ENCODE measurements around the gene PLXNB3.
"Not testable (repeated sequence)": the region's sequence is repeated elsewhere in the genome, so short reads cannot be mapped to it uniquely, and the experiment has no call there.

Gene PLXNB3

GRCh38 chrX:153816831-153817690 lies 53.0 kb downstream of the PLXNB3 start:
- H3K36me3 ChIP-seq (replicated peaks; ENCODE audit: insufficient read depth, low read length): no peaks in the 10 kb centered on the region
- H3K9ac ChIP-seq (ENCODE audit: low read length): no peak overlapping the region
- H3K4me2 ChIP-seq (ENCODE audit: low read depth, low read length): no peak overlapping the region
- H3K4me3 ChIP-seq (ENCODE audit: low read length): no peak overlapping the region
- no peaks in the 10 kb centered on the region for H4K20me1 ChIP-seq (ENCODE audit: insufficient read depth, low read length)
- H2AFZ ChIP-seq (ENCODE audit: low read length): no peak overlapping the region
- DNase-seq: no peak
- no peaks in the 10 kb centered on the region for H3K9me3 ChIP-seq (replicated peaks; ENCODE audit: insufficient read depth, low read length)
- no peaks in the 10 kb centered on the region for H3K79me2 ChIP-seq (ENCODE audit: low read length)
- TF ChIP-seq CTCF (IDR thresholded peaks at IDR 0.05; ENCODE audit: low read length) (no peak), EZH2phosphoT487 (IDR thresholded peaks at IDR 0.05; ENCODE audit: low read length) (no peak), EZH2 (optimal IDR thresholded peaks at IDR 0.05; ENCODE audit: low read depth, low read length) (no peak)
- peaks cover 31% of the 10 kb centered on the region for H3K27me3 ChIP-seq (replicated peaks; ENCODE audit: insufficient read depth, low read length)
- no peaks in the 10 kb centered on the region for H3F3A ChIP-seq (ENCODE audit: insufficient read depth, low read length)
- H3K27ac ChIP-seq (ENCODE audit: low read length): no peak overlapping the region
- no peaks in the 10 kb centered on the region for H3K9me2 ChIP-seq (replicated peaks; ENCODE audit: insufficient read depth, low read length)
- no peaks in the 10 kb centered on the region for H3K4me1 ChIP-seq (ENCODE audit: low read length)

- H3K79me2 ChIP-seq (ENCODE audit: low read length); H3K27ac ChIP-seq (ENCODE audit: low read length); H3F3A ChIP-seq (ENCODE audit: insufficient read depth, low read length); H3K9me3 ChIP-seq (replicated peaks; ENCODE audit: insufficient read depth, low read length); H4K20me1 ChIP-seq (ENCODE audit: insufficient read depth, low read length); H3K9me2 ChIP-seq (replicated peaks; ENCODE audit: insufficient read depth, low read length); H3K9ac ChIP-seq (ENCODE audit: low read length); H3K4me3 ChIP-seq (ENCODE audit: low read length); H3K36me3 ChIP-seq (replicated peaks; ENCODE audit: insufficient read depth, low read length); H3K4me1 ChIP-seq (ENCODE audit: low read length); H3K4me2 ChIP-seq (ENCODE audit: low read depth, low read length); H2AFZ ChIP-seq (ENCODE audit: low read length); DNase-seq: not testable (repeated sequence)
- peaks cover 23% of the 10 kb centered on the region for H3K27me3 ChIP-seq (replicated peaks; ENCODE audit: insufficient read depth, low read length)
Observed at GRCh38 chrX:153818064-153818463, 54.0 kb downstream of the PLXNB3 start.

DNA sequence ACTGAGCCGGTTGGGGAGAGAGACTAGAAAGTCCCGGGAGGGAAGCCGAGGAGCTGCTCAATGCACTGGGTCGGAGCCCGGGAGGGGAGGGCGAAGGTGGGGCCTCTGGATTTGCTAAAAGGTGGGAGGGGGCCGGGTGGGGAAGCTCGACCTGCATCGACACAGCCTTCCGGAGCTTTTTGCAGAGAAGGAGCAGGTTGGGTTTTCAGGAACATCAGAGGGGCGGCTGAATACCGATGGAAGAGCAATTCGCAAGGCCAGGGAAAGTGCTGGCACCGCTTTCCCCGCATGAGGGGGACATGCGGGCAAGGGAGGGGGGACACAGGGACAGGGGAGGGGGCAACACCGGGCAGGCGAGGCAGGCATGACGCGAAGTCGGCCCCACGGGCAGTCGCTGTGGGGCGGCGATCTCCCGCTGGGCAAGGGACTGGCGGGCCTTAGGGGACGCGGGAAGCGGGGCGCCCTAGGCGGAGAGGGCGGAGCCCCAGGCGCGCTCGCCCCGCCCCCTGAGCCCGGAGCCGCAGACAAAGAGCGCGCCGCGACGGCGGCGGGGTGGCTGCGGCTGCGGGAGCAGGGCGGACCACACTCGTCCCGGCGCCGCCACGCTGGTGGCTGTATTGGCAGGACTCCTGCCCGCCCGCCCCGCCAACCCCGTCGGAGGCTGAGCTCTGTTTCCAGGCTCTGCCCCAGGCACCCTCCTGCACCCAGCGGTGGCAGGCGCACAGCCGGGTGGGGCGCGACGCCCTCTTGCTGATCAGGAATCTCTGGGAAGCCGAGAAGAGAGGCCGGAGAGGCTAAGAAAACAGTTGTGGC lies 54.7 kb downstream of the PLXNB3 start:
- no peaks in the 10 kb centered on the region for H3K36me3 ChIP-seq (replicated peaks; ENCODE audit: insufficient read depth, low read length)
- TF ChIP-seq CTCF (IDR thresholded peaks at IDR 0.05; ENCODE audit: low read length): no peak
- no peak for TF ChIP-seq EZH2phosphoT487 (IDR thresholded peaks at IDR 0.05; ENCODE audit: low read length)
- no peak for TF ChIP-seq EZH2 (optimal IDR thresholded peaks at IDR 0.05; ENCODE audit: low read depth, low read length)
- no peak overlapping the region for H3K27ac ChIP-seq (ENCODE audit: low read length)
- H3K79me2 ChIP-seq (ENCODE audit: low read length): no peaks in the 10 kb centered on the region
- H3K4me2 ChIP-seq (ENCODE audit: low read depth, low read length): no peak overlapping the region
- H4K20me1 ChIP-seq (ENCODE audit: insufficient read depth, low read length): no peaks in the 10 kb centered on the region
- H3K4me3 ChIP-seq (ENCODE audit: low read length): no peak overlapping the region
- H3K9ac ChIP-seq (ENCODE audit: low read length): no peak overlapping the region
- no peak for DNase-seq
- no peaks in the 10 kb centered on the region for H3K9me3 ChIP-seq (replicated peaks; ENCODE audit: insufficient read depth, low read length)
- H3K27me3 ChIP-seq (replicated peaks; ENCODE audit: insufficient read depth, low read length): peaks cover 19% of the 10 kb centered on the region
- H3F3A ChIP-seq (ENCODE audit: insufficient read depth, low read length): no peaks in the 10 kb centered on the region
- H3K4me1 ChIP-seq (ENCODE audit: low read length): no peaks in the 10 kb centered on the region
- no peak overlapping the region for H2AFZ ChIP-seq (ENCODE audit: low read length)
- H3K9me2 ChIP-seq (replicated peaks; ENCODE audit: insufficient read depth, low read length): no peaks in the 10 kb centered on the region

All from MM.1S (cell line).